NOMO-1 (cell line): Measurements from ENCODE around the gene ARID5B.

Experiments used
- DNase-seq, 2 experiments: peaks; one replicate each; lab custom pipeline; 2025; ENCODE audit not compliant: unreplicated experiment in 2 of 2; lab: John Stamatoyannopoulos, UW

The ARID5B gene

DNA sequence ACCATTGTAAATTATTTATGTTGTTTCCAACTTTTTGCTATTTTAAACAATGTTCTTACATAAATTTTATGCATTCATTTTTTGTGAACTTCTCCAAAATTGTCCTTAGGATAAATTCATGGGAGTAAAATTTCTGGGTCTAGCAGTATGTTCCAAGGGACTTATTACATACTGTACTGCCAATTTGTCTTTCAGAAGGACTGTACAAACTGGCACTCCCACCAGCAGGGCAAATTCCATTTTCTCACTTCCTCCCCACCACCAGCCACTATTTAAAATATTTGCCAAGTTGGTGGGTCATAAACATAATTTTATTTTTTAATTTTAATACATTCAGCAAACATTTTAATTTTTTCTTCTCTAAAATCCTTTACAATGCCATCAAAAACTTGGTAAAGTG, 13.7 kb upstream of the ARID5B start:
- no peak for DNase-seq

DNA sequence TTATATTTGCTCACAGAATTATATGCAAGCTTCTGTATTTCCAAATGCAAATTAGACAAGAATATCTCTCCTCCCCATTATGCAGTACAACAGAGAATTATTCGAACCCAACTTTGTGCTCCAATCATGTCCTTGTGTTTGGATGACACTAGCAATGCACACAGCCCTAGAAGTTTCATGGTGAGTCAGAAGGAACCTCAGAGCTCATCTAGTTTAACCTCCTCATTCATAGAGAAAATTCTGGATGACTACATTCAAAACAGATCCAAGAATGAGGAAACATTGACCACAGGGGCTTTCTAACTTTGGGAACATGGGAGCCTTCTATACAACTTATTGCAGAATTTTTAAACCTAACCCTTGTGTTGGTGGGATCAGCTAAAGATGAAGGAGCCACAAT, 12.8 kb upstream of the ARID5B start:
- DNase-seq = no peak

DNA sequence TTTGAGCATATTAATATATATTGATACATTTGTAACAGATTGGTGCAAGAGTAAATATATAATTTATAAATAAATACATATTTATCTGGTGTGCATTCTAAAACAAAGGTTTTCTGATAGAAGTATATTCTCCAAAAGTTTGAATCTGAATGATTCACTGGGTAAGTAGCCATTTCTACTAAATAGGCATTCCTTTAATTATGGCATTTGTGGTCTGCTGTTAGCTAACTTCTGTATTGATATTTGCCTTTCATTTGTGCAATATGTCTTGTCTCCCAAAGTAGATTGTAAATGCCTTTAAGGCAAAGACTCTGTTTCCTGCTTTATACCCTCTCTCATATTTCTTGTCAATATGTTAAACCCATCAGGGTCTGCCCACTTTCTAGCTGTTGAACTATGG, 11.1 kb upstream of the ARID5B start:
- no peak for DNase-seq

DNA sequence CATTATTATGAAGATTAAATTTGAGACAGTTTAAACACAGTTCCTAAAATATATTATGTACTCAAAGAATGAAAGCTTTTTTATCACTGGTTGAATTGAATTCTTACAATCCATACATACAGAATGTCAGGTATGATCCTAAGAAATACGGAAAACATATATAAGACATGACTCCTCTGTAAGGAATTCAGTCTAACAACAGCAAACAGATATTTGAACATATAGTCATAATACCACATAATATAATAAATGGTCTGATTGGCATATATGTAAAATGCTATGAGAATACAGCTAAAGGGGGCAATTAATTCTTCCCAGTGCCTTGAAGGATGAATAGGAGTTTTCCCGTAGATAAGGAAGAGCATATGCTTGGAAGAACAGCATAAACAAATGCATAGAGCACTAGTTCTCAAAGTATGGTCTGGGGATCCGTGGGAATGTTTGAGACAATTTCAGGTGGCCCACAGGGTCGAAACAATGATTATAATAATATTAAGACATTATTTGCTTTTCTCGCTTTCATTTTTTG, 10.6 kb upstream of the ARID5B start:
- no peak for DNase-seq

DNA sequence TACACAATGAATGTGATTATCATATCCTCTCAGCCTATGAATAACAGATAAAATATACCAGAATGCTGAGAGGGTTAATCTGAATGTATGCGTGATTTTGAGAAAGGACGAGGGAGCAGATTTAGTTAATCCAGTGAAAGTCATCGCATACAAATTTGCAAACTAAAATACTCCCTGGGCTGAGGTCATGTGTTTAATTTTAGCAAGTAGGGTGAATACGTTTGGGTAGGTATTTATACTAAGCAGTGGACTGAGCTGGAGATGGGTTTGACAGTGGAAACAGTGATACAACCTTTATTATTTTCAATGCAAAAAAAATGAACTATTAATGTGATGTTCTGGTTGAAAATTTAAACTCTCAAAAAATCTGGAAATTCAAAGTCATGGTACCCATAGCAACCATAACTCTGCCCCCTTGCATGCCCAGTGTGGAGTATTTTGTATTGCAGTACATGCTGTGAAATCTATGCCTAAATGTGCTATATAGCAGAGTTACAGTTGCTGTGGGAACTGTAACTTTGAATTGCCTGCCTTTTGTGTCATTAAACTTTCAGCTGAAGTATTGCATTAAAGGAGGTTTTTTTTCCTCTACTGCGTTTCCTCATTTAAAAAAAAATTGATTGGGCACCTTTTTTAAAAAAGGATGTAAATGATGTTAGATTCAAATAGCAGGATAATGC, 9.5 kb upstream of the ARID5B start:
- no peak for DNase-seq

DNA sequence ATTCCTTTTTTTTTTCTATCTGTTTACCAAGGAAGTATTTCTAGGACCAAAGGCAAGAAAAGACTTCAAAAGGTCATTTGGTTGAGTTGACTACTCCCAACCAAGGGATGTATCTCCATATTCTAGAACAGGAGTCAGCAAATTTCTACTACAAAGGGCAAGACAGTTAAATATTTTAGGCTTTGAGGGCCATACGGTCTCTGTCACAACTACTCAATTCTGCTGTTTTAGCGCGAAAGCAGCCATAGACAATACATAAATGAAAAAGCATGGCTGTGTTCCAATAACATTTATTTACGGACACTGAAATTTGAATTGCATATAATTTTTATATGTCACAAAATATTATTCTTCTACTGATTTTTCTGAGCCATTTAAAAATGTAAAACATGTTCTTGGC, 8.5 kb upstream of the ARID5B start:
- DNase-seq = no peak

DNA sequence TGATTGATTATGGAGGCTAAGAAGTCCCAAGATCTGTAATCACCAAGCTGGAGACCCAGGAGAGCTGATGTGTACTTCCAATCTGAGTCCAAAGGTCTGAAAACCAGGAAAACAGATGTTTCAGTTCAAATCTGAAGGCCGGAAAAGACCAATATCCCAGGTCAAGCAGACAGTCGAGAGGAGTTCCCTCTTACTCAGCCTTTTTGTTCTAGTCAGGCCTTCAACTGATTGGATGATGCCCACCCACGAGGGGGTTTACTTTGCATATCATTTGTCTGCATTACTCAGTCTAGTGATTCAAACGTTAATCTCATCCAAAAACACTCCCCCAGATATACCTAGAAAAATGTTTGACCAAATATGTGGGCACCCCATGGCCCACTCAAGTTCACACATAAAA, 7.4 kb upstream of the ARID5B start:
- no peak for DNase-seq

DNA sequence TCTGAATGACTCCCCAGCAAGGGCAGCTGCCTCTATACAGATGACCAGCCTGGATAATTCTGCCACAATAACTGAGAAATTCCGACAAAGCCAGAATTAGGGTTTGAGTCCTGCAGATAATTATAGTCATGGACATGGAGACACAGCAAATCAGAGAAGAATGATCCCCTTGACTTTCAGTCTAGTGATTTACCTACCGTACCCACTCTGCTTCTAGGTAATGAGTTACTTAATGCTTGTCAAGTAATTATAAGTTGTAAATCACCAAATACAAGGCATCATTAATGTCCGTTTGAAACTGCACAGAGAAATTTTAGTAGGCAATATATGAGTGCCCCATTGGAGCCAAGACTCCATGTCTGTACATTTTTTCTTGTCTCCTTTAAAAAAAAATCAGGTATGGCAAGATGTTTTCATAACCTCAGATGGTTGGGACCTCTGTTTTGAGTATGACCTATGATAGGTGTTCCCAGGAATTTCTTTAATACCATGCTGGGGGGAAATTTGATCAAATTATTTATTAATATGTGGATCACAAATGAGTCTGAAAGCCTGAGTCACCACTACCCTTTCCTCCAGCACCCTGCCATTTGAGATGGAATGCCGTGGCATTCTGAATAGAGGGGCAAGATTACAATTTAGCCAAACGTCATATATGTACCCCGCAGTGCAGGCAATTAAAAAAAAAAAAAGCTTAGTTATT, 5.5 kb upstream of the ARID5B start:
- no peak for DNase-seq

DNA sequence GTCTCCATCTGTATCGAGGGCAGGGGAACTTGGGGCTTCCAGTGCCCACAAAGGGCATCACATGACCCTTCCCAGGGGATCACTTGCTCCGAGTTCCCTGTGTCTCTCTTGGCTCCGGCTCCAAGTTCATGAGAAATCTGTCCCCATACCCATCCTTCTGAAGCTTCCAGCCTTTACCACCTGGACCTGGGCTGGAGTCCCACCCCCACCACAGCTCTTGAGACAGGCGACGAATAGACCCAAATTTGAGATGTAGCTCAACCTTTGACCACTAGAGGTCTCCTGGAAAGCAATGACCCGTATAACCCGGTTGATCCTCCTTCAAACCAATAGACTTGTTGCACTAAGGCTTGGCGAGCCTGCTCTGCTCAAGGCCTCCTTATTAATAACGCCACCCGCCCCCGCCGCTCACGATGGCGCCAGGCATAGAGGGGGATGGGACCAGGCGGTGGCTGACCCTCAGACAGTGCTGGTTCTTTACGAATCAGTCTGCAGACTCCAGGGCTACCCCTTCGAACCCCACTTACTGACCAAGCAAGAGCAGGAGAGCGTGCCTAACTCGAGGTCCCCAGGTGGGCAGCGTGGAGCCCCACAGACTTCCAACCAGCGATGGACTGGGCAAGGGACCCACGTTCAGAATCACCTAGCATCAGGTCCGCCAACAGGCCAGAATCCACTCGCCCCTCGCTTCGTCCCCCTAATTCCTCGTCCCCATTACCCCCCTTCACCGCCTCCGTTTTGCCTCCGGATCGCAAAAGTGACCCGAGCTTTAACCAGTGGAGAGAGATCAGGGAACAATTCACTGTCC, 4.4 kb upstream of the ARID5B start:
- DNase-seq = peak; percentile 73 to 85

DNA sequence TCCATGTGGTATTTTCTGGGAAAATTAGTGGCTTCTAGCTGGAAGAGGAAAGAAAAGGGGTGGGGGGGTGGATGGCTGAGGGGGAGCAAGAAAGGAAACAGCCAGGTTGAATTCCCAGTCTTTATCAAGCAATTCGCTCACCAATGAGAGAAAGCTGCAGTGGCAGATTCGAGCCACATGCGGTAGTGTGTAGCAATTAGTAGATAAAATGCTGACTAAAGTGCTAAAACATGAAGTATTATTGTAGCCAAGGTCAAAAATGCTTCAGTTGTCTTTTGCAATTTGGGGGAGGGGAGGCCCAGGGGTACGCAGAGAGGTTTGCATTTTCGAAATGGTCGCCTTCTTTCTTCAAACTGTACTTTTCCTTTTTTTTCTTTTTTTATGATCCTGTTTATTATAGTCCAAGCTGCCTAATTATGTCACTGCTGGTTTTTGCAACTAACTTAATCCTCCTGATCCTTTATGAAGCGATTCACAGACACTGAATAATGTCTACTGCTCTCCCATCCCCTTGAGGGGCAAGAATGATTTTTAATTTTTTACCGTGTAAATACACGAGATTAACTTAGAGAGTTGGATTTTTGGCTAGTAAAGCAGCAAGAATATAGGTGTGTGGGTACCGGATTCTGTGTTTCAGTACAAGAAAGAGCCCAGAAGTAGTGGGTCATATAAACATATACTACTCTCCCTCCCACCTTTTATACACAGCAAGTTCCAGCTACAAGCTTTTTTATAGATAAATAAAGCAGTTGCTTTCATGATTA, 3.6 kb upstream of the ARID5B start:
- peak; percentile 31 to 56 for DNase-seq

DNA sequence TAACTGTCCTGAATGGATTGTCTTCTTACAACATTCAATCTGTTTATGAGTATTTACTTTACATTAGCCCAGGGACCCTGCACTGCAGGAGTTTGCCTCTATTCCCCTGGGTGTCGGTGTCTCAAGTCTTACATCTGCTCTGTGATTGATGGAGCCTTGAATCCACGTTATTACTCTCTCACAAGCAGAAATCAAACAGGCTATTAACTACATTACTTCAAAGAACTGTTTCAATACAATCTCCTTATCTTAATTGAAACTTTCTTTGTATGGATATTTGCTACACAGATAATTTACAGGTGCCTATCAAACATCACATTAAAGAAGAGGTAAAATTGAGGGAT, 3.1 kb upstream of the ARID5B start:
- no peak for DNase-seq

DNA sequence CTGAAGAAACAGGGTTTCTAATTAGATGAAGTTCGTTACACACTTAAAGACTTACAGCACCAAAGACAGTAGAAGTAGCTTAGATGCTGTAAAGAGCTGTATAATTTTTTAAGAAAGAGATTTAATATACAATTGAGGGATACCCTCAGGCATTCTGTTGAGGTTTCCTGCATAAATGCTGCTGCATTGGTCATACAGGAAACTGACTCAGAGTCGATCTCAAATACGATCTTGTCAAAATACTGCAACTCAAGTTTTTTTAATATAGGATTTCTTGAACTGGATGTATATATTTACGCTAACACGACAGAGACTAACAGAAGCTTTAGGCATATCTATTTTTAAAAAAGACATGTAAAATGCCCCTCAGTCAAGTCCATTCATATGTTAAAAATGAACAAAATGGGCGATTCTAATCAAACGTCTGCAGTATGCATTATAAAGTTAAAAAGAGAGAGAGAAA, 2.4 kb upstream of the ARID5B start:
- DNase-seq = peak in 1 of 2 experiments; percentile 31

DNA sequence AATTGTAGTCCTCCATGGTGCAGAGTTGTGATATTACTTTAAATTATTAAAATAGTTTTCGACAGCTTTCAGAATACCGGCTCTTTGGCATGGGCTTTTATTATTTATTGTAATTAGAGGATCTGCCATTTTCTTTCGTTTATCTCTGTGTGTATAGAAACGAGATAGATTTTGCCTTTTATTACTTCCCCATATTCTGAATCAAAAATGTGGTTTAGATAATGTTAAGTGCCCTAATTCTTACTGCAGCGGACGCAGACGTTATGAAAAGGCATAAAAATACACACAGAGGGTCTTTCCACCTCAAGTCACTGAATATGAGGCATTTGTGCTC, 1.9 kb upstream of the ARID5B start:
- peak in 1 of 2 experiments; percentile 38 for DNase-seq

DNA sequence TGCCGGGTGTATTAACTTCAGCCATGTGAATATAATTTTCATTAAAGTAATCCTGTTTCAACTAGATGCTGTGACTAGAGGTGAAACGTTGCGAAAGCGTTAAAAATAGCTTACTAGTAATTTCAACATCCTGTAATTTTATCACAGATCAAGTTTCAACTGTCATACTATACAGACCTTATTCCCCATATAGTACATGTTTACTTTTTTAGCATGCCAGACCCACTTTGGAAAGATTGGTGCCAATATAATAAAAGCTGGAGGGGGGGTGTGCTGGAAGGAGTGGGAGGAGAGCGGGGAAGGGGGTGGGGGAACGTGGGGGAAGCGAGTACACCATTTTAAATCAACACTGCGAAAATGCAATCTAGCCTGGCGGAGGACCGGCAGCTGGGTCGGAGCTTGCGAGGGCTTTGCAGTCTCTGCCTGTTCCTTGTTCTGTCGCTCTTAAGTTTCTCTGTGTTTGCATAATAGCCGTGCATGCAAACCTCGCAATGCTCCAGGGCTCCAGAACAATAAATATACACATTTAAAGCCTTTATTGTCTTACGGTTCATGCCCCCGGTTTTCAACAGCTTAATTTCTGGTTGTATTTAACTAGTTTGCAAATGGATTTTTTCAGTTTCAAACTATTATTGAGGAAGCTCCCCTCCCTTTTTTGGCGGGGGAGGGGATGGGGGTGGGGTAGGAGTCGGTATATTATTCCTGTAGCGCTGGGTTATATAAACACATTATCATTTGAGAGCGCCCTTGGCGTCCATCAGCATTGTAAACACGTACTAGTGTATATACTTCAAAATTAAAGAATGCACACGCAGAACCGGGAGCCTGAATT, 1.3 kb upstream of the ARID5B start:
- peak; percentile 85 to 95 for DNase-seq

DNA sequence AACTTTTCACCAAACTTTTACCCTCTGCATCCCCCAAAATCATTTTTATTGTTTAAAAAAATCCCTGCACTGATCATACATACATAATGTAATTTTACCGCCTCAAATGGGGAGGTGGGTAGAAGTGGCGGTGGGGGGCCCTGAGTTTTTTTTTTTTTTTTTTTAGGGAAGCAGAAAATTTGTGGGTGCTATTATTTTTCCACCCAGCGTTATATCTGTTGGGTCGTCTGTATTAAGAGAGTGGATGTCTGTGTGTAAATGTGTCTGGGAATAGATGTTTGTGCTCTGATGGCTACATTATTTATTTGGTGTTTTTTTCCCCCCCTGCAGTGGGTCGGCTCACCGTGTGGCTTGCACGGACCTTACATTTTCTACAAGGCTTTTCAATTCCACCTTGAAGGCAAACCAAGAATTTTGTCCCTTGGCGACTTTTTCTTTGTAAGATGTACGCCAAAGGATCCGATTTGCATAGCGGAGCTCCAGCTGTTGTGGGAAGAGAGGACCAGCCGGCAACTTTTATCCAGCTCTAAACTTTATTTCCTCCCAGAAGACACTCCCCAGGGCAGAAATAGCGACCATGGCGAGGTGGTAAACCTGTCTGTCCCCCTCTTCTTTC, 438 bp downstream of the ARID5B start:
- DNase-seq = no peak

DNA sequence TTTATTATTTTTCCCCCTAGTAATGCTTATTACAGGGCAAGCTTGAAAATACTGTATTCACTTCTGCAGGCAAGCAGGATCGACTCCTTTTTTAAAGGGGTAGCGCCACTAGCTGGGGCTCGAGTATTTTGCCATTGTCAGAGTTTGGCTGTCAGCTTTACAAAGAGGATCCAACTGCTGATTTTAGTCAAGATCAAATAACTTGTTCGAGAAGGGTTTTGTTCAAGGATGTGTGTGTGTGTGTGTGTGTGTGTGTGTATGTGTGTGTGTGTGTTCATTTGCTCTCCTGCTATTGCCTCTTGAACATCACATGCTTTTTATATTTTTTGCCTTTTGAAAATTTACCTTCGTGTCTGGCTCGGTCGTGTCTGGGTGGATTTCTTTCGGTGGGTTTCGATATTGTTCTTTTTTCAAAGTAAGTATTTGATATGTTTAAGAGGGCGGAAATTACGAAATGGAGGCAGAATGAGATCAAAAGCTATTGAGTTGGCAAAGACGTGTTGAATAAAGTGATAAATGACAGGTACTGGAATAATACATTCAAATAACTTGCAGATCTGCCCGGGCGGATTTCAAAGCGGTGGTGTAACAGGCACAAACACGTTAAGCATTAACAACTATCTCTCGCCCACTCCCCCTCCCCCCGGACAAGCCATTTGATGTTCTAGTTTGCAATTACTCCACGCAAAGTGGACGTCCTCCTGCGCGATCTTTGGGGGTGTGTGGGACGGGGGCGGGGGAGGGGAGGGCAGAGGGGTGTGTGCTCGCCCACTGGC, 1.1 kb downstream of the ARID5B start:
- DNase-seq = peak; percentile 68 to 73

DNA sequence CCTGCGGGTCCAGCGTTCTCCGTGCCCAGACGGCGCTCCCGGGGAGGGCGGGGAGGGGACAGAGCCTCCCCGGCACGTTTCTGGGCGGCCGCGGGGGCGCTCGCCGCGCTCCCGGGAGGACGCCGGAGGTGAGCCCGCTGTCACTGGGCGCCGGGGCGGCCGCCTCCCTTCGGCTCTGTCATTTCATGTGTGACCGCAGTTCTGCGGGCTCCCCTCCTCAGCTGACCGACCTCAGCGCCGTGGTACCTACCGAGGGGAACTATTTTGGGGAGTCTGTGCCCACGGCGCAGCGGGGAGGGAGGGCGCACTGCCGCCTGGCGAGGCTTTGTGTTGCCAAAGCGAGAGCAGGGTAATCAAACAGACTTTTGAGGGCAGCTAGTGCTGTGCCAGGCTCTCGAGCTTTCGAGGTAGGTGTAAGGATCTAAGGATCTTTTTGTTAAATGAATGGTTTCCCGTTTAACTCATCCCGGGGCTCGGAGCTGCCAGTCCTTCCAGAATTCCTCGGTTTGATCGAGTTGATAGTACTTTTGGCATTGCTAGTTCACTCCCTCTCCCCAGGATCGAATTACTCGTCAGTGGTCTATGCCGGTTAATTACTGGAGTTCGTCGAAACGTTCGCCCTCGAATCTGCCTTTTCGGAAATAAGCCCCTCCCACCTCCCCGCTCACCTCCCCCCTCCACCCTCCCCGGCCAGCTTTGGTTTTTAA, 1.9 kb downstream of the ARID5B start:
- DNase-seq = peak; percentile 49 to 55

DNA sequence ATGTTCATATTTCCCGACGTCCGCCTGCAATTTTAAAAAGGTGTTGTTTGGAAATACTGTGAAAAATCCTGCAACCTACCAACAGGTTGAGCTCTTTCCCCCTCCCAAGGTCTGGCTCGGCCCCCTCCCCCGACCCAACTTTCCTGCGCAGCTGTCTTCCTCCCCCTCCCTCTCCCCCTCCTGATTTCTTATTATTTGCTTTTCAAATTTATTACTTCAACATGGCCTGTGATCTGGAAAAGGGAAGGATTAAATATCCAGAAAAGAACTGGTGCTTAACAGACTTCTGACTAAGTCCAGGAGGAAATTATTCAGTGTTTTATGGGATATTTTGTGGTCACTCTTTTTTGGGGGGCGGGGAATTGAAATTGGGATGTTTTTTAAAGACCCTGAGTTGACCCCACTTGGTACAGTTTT, 2.4 kb downstream of the ARID5B start:
- no peak for DNase-seq
